ENCODE results near the gene AOPEP.

AOPEP gene

DNA sequence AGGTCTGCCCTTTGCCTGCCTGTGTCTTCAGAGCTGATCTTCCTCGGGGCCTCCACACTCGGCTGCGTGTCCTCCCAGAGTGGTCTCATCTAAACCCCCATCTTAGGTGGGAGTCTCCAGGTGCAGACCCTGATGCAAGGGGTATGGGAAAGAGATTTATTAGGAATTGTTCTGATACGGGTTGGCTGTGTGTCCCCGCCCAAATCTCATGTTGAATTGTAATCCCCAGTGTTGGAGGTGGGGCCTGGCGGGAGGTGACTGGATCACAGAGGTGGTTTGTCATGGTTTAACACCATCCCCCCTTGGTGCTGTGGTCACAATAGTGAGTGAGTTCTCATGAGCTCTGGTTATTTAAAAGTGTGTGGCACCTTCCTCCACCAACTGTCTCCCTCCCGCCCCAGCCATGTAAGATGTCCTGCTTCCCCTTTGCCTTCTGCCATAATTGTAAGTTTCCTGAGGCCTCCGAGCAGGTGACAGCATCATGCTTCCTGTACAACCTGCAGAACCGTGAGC, 208.4 kb downstream of the AOPEP start:
- no peak overlapping the region for H3K27ac ChIP-seq (ENCODE audit: low read depth, low read length, poor library complexity, severe bottlenecking)
- H3K36me3 ChIP-seq (ENCODE audit: insufficient read depth, low read length): no peaks in the 10 kb centered on the region

DNA sequence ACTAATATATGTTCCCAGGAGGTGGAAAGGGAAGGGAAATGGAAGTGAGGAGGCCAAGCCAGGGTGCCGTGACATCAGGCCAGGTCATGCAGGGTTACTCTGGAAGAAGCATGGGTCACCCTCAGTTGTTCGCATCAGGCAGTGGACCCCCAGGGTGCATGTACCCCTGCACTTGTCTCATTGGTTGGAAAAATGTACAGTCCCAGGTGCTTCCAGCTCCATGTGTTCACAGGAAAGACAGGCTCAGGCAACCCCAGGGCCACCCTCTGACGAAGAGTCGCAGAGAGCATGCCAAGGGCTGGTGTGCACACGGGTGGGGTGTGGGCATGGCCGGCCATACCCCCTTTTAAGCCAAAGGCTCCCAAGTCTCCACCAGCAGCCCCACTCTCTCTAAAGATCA, 208.9 kb downstream of the AOPEP start:
- no peaks in the 10 kb centered on the region for H3F3A ChIP-seq (ENCODE audit: insufficient read depth, low read length)
- no peaks in the 10 kb centered on the region for H3K36me3 ChIP-seq (ENCODE audit: insufficient read depth, low read length)
- H3K9me3 ChIP-seq (ENCODE audit: low read length): no peaks in the 10 kb centered on the region
- H3K9ac ChIP-seq (ENCODE audit: low read length): no peak overlapping the region
- no peaks in the 10 kb centered on the region for H3K79me2 ChIP-seq (ENCODE audit: insufficient read depth, low read length)
- H3K27me3 ChIP-seq (ENCODE audit: insufficient read depth, low read length): no peaks in the 10 kb centered on the region
- H3K27ac ChIP-seq (ENCODE audit: low read depth, low read length, poor library complexity, severe bottlenecking): no peak overlapping the region
- H2AFZ ChIP-seq (ENCODE audit: low read length): no peak overlapping the region
- no peak overlapping the region for H3K4me3 ChIP-seq (ENCODE audit: low read depth, low read length, poor library complexity, severe bottlenecking)
- no peaks in the 10 kb centered on the region for H3K9me2 ChIP-seq (ENCODE audit: low read depth, low read length)
- H4K20me1 ChIP-seq (ENCODE audit: insufficient read depth, low read length): no peaks in the 10 kb centered on the region
- H3K4me2 ChIP-seq (ENCODE audit: low read length): no peak overlapping the region
- peaks cover 8% of the 10 kb centered on the region for H3K4me1 ChIP-seq (ENCODE audit: insufficient read depth, low read length, severe bottlenecking)
- no peak for TF ChIP-seq EZH2 (IDR thresholded peaks at IDR 0.05; ENCODE audit: borderline replicate concordance, low read length)
- TF ChIP-seq, protein P1, sequence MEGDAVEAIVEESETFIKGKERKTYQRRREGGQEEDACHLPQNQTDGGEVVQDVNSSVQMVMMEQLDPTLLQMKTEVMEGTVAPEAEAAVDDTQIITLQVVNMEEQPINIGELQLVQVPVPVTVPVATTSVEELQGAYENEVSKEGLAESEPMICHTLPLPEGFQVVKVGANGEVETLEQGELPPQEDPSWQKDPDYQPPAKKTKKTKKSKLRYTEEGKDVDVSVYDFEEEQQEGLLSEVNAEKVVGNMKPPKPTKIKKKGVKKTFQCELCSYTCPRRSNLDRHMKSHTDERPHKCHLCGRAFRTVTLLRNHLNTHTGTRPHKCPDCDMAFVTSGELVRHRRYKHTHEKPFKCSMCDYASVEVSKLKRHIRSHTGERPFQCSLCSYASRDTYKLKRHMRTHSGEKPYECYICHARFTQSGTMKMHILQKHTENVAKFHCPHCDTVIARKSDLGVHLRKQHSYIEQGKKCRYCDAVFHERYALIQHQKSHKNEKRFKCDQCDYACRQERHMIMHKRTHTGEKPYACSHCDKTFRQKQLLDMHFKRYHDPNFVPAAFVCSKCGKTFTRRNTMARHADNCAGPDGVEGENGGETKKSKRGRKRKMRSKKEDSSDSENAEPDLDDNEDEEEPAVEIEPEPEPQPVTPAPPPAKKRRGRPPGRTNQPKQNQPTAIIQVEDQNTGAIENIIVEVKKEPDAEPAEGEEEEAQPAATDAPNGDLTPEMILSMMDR (IDR thresholded peaks at IDR 0.05; ENCODE audit: low read length): no peak

More for the DNA sequence above, 208.4 kb downstream of the AOPEP start:
- peaks cover 10% of the 10 kb centered on the region for H3K4me1 ChIP-seq (ENCODE audit: insufficient read depth, low read length, severe bottlenecking)
- H3K4me3 ChIP-seq (ENCODE audit: low read depth, low read length, poor library complexity, severe bottlenecking): no peak overlapping the region
- no peak overlapping the region for H3K9ac ChIP-seq (ENCODE audit: low read length)
- no peak overlapping the region for H2AFZ ChIP-seq (ENCODE audit: low read length)
- no peak overlapping the region for H3K4me2 ChIP-seq (ENCODE audit: low read length)
- no peaks in the 10 kb centered on the region for H3K9me3 ChIP-seq (ENCODE audit: low read length)
- no peaks in the 10 kb centered on the region for H3K79me2 ChIP-seq (ENCODE audit: insufficient read depth, low read length)
- H3K9me2 ChIP-seq (ENCODE audit: low read depth, low read length): no peaks in the 10 kb centered on the region
- H3F3A ChIP-seq (ENCODE audit: insufficient read depth, low read length): no peaks in the 10 kb centered on the region
- H3K27me3 ChIP-seq (ENCODE audit: insufficient read depth, low read length): no peaks in the 10 kb centered on the region
- TF ChIP-seq, protein P1 (IDR thresholded peaks at IDR 0.05; ENCODE audit: low read length): no peak
- no peak for TF ChIP-seq EZH2 (IDR thresholded peaks at IDR 0.05; ENCODE audit: borderline replicate concordance, low read length)
- H4K20me1 ChIP-seq (ENCODE audit: insufficient read depth, low read length): no peaks in the 10 kb centered on the region

DNA sequence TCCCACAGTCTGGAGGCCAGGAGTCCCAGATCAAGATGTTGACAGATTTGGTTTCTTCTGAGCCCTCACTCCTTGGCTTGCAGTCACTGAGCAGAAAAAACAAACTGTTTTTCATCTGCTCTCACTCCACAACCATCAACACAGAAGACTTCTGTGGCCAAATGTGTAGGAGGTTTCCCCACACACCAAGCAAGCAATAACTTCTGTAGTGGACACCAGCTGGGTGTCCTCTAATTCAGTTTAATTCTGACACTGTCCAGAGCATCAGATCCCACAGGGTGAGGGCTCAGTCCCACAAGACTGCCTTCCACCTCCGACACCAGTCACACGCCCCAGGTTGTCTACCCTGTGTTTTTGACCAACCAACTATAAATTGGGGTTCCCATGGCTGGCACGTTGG, 209.9 kb downstream of the AOPEP start:
- no peak overlapping the region for H3K9ac ChIP-seq (ENCODE audit: low read length)
- H3K27me3 ChIP-seq (ENCODE audit: insufficient read depth, low read length): no peaks in the 10 kb centered on the region
- H3K79me2 ChIP-seq (ENCODE audit: insufficient read depth, low read length): no peaks in the 10 kb centered on the region
- H2AFZ ChIP-seq (ENCODE audit: low read length): no peak overlapping the region
- TF ChIP-seq, protein P1 (IDR thresholded peaks at IDR 0.05; ENCODE audit: low read length): no peak
- TF ChIP-seq EZH2 (IDR thresholded peaks at IDR 0.05; ENCODE audit: borderline replicate concordance, low read length): no peak
- no peaks in the 10 kb centered on the region for H3F3A ChIP-seq (ENCODE audit: insufficient read depth, low read length)
- H3K9me3 ChIP-seq (ENCODE audit: low read length): no peaks in the 10 kb centered on the region
- no peaks in the 10 kb centered on the region for H3K4me1 ChIP-seq (ENCODE audit: insufficient read depth, low read length, severe bottlenecking)
- H3K27ac ChIP-seq (ENCODE audit: low read depth, low read length, poor library complexity, severe bottlenecking): no peak overlapping the region
- H3K9me2 ChIP-seq (ENCODE audit: low read depth, low read length): no peaks in the 10 kb centered on the region
- no peak overlapping the region for H3K4me2 ChIP-seq (ENCODE audit: low read length)
- H3K4me3 ChIP-seq (ENCODE audit: low read depth, low read length, poor library complexity, severe bottlenecking): no peak overlapping the region
- H3K36me3 ChIP-seq (ENCODE audit: insufficient read depth, low read length): no peaks in the 10 kb centered on the region
- H4K20me1 ChIP-seq (ENCODE audit: insufficient read depth, low read length): no peaks in the 10 kb centered on the region

All from OCI-LY1 (cell line).